GM21515 (cell line): Measurements from ENCODE around the gene RASAL1.
"Not testable (repeated sequence)": the region's sequence is repeated elsewhere in the genome, so short reads cannot be mapped to it uniquely, and the experiment has no call there.

Source experiments
- ATAC-seq: cut with Tn5 transposase; IDR thresholded peaks from one replicate; pipeline ENCODE4 v1.9.1; 2021; ENCODE audit not compliant: unreplicated experiment

The RASAL1 gene

DNA sequence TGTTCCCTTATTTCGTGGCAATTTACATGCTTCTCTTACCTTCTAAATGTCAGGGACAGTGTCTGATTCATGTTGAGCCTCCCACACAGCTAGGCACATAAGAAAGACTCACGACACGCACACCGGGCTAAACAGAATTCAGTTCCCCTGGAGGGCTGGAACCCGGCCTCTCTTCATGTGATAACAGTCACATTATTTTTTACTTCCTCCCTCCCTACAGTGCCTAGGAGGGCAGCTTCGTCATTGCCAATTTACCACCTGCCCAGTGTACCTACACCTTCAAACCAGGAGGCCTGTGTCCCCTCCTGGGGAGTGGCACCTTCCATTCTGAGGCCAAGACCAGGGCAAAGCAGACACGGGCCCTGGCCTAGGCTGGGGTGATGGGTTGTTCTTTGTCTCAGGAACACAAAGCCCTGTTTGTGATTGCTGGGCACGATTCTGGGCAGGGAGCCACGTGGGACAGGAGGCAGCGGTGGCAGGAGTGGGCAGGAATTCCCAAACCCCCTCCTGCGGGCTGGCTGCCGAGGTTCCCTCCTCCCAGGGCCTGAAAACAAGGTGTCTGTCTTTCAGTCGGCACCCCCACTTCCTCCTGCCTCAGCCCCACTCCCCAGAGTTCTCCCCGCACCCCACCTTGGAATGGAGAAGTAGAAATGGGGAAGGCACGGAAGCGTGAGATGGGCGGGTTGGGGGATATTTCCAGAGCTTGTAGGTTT, 6.8 kb upstream of the RASAL1 start:
- no peak for ATAC-seq

- ATAC-seq = not testable (repeated sequence)
These were observed 6.2 kb upstream of the RASAL1 start for GRCh38 chr12:113141716-113142115.

DNA sequence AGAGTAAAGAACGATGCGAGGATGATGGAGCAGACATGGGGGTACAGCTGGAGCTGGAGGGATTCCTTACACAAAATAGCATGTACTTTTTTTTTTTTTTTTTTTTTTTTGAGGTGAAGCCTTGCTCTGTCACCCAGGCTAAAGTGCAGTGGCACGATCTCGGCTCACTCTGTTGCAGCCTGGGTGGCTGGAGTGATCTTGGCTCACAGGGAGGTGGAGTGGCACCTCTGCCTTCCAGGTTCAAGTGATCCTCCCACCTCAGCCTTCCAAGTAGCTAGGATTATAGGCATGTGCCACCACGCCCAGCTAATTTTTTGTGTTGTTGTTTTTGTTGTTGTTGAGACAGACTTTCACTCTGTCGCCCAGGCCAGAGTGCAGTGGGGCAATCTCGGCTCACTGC, 5.1 kb upstream of the RASAL1 start:
- ATAC-seq = no peak

DNA sequence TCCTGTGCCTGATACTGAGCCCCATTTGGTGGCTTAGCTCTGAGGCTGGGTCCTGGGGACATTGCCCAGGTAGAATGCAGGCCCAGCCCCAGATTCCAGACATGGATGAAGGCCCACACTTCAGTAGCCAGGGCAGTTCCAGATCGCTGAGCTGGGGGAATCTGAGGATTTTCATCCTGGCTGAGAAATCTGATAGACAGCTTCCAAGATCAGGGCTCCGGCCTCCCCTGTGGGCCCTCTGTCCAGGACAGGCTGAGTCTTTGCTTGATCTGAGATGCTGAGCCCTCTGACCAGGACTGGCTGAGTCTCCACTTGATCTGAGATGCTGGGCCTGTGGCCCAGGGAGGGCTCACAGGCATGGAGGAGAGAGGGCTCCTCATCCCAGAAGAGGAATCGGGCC, 3.3 kb upstream of the RASAL1 start:
- ATAC-seq = no peak

DNA sequence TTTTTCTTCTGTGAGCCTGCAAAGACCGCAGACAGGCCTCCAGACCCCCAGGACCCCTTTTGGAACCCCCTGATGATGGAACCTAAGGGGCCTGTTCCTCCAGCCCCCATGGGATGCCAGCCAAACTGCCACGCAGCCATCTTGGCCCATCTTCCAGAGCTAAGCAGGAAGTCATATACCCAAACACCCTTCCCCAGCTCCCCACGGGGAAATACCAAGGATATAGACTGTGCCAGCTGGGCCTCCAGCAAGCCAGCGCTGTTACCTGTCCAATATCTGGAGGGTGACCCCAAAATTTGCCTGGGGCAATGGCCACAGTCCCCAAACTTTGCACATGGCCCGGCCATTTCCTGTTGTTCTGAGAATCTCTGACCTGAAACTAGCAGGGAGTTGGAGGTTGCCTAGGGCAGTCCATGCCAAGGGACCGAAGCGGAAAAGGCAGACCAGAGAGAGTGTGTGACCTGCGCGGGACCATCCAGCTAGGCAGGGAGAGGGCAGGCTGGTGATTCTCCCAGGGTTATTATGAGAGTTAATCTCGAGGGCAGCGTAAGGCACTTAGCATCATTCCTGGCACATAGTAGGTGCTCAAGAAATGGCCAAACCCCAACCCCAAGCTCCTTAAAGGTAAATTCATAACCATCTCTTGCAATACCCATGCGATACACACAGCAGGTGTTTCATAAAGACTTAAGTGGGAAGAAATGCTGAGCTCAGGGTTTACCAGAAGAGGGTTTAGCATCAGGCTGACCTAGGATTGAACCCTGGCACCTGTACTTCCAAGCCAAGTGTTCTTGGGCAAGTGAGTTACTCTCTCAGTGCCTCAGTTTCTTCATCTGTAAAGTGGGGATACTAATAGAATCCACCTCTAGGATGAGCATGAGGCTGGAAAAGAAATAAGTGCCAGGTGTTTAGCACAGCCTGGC, 2.6 kb upstream of the RASAL1 start:
- no peak for ATAC-seq

- no peak for ATAC-seq
These were observed 1.5 kb upstream of the RASAL1 start for GRCh38 chr12:113136990-113137511.

DNA sequence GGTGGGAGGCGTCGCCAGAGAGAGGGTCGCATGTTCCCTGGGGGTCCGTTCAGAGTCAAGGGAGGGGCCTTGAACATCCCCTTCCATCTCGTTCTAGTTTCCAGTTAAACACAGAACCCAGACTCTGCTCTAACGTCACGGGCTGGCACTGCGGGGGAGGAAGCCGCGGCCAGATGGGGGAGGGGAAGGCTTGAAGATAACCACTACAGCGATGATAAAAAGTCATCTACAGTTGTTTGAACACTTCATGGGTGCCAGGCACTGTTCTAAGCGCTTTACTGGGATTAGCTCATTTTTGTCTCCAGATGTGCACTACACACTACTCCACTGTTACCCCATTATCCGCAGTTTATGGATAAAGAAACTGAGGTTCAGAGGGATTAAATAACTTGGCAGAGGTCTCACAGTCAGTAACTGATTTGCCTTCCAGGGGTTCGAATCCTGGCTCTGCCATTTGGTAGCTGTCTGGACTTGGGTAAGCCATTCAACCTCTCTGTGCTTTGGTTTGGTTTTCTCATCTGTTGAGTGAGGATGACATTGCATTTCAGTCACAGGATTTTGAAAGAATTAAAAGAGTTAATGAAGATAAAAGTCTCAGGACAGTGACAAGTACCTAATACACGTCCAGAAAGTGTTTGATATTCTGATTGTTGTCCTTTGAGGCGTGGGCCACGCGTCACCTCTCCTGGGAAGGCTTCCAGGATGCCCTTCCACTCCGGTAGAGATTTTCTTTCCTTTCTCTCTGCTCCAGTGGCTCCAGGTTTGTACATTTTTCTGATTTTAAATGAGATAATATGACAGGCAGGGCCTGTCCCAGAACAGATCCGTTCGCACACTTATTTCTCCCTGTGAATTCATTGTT, 798 bp upstream of the RASAL1 start:
- ATAC-seq = no peak

DNA sequence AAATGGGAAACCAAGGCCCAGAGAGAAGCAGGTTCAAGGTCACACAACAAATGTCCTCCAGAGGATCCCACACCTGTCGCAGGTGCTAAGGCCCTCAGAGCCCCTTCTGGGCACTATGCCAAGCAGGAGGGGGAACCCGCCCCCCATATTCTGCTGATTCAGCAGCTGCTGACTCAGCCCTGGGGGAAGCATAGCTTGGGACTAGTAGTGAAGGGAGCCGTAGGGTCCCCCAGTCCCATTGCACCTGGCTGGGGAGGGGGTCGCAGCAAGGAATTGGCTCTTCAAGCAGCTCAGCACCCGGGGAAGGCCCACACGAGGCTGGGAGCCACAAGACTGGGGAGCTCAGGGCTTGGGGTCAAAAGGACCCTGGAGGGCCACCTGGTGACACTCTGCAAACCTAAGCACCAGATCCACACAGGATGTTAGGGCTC, 1.0 kb downstream of the RASAL1 start:
- no peak for ATAC-seq

DNA sequence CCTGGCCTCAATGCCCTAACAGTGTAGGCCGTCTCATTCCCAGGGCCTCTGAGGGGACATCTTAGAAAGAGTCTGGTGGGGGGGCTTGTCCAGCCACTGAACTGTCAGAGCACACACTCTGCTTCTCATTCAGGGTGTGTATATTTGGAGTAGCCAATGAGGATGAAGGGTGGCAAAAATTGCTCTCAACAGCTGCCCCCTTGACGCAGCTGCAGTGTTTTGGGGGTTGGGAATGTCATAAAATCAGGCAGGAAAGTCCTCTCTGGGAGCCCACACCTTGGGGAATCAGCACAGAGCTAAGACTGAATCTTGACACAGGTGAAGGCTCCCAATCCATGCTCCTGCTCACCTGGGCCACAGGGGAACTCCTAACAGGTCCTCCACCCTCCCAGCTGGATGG, 1.5 kb downstream of the RASAL1 start:
- no peak for ATAC-seq

DNA sequence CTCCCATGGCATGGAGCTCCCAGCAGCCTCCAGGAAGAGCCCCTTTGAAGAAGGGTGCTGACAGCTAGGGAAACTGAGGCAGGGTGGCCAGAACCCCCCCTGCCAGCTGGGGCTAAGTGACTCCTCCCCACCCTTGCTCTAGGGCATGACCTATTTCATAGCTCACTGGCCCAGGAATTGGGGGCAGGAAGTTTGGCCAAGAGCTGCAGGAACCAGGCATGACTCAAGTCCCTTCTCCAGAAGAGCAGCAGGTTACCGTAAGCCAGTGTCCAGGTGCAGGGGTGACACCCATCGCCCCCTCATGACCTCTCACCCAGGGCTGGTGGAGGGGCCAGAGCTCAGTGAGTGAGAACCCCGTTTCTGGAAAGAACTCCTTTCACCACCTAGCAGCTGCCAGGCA, 1.9 kb downstream of the RASAL1 start:
- no peak for ATAC-seq

- ATAC-seq = no peak
These were observed 2.5 kb downstream of the RASAL1 start for GRCh38 chr12:113133036-113133435.

DNA sequence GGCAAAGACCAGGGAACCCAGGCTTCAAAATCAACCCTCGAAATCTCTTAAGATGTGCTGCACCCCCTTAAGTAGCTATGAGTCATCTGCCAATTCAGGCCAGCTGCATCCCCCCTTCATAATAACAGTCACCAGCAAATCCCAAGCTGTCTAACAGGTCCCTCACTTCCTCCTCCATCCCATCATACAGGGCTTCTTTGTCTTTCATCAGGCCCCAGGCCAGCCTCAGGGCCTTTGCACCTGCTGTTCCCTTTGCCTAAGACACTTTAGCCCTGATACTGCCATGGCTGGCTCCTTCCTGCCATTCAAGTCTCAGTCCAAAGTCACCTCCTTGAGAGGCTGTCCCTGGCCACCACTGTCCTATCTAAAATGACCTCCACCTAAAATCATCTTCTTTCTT, 4.0 kb downstream of the RASAL1 start:
- ATAC-seq = no peak

DNA sequence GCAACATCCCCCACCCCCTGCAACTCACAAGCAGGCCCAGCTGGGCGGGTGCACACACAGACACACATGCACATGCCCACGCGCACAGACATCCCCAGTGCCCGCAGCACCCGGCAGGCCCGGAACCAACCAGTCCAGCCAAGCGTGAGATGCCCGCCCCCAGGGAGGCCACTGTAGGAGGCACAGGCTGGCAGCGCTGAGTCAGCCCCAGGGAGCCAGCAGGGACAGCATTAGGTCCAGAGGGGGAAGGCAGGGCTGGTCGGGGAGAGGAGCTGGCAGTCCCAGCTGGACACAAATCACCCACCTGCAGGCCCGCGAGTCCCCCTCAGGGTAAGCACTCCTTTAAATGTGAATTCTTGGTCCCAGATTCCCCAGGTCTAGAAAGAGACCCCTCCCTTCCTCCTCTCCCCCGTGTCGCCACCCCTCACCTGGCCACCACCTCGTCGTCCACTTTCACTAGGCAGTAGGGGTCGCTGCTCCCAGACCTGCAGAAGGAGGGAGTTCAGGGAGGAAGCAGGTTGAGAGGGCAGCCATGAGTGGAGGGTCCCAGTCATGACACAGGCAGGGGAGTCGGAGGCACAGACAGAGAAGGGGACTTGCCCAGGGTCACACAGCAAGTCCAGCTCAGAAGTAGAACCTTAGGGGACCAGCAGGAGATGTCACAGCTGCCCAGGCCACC, 5.0 kb downstream of the RASAL1 start:
- ATAC-seq = no peak

GRCh38 chr12:113129664-113130456, 5.7 kb downstream of the RASAL1 start:
- no peak for ATAC-seq

DNA sequence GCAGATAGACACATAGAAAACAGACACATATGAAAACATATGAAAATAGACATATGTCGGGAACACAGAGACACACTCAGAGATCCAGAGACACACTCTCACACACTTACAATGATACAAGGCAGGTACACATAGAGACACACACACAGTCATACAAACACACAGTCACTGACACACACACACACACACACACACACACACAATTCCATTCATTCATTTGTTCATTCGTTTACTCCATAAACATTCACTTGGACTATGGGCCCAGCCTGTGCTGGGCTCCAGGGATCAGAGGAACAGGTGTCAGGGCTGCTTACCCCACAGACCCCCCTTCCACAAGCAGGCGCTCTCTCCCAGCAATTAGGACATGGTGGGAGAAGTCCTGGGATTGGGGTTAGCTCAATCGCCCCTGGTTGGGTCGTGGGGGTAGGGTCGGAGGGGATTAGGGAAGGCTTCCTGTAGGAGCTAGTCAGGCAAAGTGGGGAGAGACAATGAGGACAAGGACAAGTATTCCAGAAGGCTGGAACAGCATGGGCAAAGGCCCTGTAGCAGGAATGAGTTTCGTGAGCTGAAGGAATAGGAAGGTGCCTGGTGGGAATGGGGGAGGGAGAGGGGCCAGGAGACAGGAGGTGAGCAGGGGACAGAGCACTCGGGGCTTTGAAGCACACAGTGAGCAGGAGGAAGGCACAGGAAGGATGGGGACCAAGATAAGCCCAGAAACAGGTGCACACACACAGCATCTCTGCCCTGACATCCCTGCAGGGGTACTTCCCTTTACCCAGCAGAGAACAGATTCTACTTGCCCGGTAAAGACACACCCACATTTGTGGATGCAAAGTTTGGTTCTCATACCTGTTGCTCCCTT, 6.5 kb downstream of the RASAL1 start:
- ATAC-seq = no peak

DNA sequence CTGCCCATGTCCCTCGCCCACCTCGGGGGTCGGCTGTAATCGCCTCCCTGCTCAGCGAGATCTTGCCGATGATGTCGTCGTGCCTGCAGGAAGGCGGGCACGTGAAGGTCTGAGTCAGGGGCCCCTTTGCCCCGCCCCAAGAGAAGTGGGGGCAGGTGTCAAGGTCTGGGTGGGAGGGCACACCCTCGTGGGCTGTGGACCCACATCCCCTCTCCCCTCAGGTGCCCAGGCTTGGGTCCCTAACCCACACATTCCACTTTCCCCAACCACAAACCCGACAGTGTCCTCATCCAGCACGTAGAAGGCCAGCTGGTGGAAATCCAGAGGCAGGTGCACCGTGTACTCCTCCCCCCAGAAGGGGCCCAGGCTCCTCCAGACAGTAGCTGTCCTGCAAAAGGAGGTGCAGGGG, 7.8 kb downstream of the RASAL1 start:
- no peak for ATAC-seq

- no peak for ATAC-seq
These were observed 14.7 kb downstream of the RASAL1 start for GRCh38 chr12:113120670-113121370.

DNA sequence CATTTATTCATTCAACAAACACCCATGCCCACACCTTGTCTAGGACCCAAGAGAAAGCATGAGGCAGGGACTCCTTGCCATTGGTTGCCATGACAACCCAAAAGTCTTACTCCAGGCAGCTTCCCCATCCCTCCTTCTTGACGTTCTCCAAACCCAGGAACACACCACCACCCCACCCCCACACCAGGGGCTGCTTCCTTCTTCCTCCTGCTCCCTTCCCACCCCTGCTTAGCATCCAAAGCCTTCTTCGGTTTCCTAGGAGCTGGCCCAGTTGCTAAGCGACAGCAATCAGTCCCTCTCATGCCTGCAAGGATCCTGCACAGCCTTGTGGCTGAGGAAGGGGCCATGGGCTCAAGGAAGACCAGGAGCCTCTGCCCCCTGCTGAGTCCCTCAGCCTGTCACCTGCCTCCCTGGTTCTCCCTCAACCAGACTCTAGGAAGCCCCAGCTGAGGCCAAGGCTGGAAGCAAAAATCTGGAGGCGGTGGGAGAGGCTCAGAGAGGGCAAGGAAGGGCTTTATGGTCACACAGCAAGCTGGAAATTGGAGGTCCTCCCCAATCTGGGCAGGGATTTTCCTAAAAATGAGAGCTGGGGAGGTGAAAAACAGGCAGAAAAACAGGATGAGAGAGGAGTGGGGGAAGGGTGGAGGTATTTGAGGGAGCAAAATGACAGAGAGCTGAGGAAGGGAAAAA, 15.4 kb downstream of the RASAL1 start:
- no peak for ATAC-seq
